HepG2 (cell line): Measurements from ENCODE around the gene CDX1.

ENCODE experiments used
- BRCA1 ChIP-seq: sonication (generic); formaldehyde crosslinking; IDR thresholded peaks from 2 replicates; pipeline ENCODE4 v1.4.0; 2020; ENCODE audit warnings: missing genetic modification reagents
- EP300 ChIP-seq, 3 experiments: sonication (generic) in 1 of 3; formaldehyde crosslinking in 1 of 3; IDR thresholded peaks; 2 replicates each; pipeline versions ENCODE4 v1.5.1 to v1.6.1; 2011 to 2020; ENCODE audit warnings: low read depth in 2 of 3, low read length in 2 of 3, borderline replicate concordance in 1 of 3, improper control_type of control experiment in 1 of 3, mild to moderate bottlenecking in 1 of 3, missing genetic modification reagents in 1 of 3, moderate library complexity in 1 of 3
- MAX ChIP-seq: IDR thresholded peaks from 2 replicates; pipeline ENCODE4 v1.6.1; 2012; ENCODE audit warnings: inconsistent platforms
- NFE2 ChIP-seq: sonication (generic); formaldehyde crosslinking; IDR thresholded peaks from 2 replicates; pipeline ENCODE4 v1.4.0; 2020; ENCODE audit warnings: missing genetic modification reagents
- NFE2L2 ChIP-seq: fragments of 150-350 bp; IDR thresholded peaks from 2 replicates; pipeline ENCODE4 v1.6.1; 2014; ENCODE audit warnings: low read length
- POLR2AphosphoS5 ChIP-seq: IDR thresholded peaks from 2 replicates; pipeline ENCODE4 v1.6.1; 2012; ENCODE audit warnings: low read depth, low read length
- SOX6 ChIP-seq, 2 experiments: fragments of 450-650 bp in 1 of 2; sonication (generic) in 1 of 2; formaldehyde crosslinking in 1 of 2; IDR thresholded peaks; 2 replicates each; pipeline versions ENCODE4 v1.4.0 to v1.6.1; 2017 to 2020; ENCODE audit warnings: antibody characterized with exemption in 1 of 2, mild to moderate bottlenecking in 1 of 2, missing genetic modification reagents in 1 of 2
- TBL1XR1 ChIP-seq: fragments of 150-350 bp; IDR thresholded peaks from 2 replicates; pipeline ENCODE4 v1.6.1; 2014; ENCODE audit warnings: borderline replicate concordance, low read length; ENCODE audit not compliant: partially characterized antibody
- ZFX ChIP-seq: sonication (generic); formaldehyde crosslinking; IDR thresholded peaks from 2 replicates; pipeline ENCODE4 v1.4.0; 2020; ENCODE audit warnings: mild to moderate bottlenecking, low read depth, missing genetic modification reagents, moderate library complexity
- ZNF282 ChIP-seq: fragments of 450-650 bp; IDR thresholded peaks from 2 replicates; pipeline ENCODE4 v1.6.1; 2018; ENCODE audit not compliant: partially characterized antibody
- ZNF605 ChIP-seq: sonication (generic); formaldehyde crosslinking; IDR thresholded peaks from 2 replicates; pipeline ENCODE4 v1.8.0; 2022; ENCODE audit warnings: mild to moderate bottlenecking, missing genetic modification reagents
- ZNF775 ChIP-seq: sonication (generic); formaldehyde crosslinking; IDR thresholded peaks from 2 replicates; pipeline ENCODE4 v1.4.0; 2020; ENCODE audit warnings: missing genetic modification reagents, mild to moderate bottlenecking, moderate library complexity, borderline replicate concordance

DNA sequence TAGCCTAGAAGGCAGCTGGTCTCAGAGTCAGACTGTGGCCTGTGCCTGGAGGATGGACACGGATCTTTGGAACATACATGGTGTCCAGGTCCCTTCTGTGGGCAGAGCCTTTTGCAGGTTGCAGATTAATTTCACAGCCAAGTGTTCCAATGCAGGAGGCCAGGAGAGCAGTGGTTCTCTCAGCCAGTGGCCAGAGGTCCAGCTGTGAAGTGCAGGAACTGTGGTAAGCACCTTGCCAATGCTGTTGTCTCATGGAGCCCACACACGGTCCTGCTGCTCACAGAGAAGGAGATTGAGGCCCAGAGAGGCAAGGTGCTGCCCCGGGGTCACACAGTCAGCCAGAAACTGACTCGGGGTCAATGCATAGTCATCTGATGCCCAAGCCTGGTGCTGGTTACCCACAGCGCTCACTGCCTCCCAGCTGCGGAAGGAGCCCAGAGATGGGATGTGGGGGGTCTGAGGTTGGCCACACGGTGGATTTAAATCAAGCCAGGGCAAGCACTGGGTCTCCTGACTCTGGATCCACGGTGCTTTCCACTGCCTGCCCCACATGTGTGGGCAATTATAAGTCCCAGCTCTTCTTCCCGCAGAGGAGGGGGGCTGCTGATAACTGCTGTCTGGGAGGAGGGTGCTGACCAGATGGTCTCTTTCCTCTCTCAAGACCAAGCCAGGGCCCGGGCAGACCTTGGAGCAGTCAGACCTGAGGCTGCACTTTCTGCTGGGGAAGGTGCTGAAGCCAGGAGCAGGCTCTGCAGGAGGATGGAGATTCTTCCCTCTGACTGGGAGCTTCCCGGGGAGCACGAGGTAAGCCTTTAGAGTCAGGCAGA, 13.7 kb upstream of the CDX1 start:
- TF ChIP-seq EP300 (IDR thresholded peaks at IDR 0.05; ENCODE audit: low read depth in 2 of 2, low read length in 2 of 2): no peak
- TF ChIP-seq EP300 (CRISPR knock-in tag; IDR thresholded peaks at IDR 0.05; ENCODE audit: borderline replicate concordance): no peak
- TF ChIP-seq ZNF605 (CRISPR knock-in tag): no peak
- TF ChIP-seq TBL1XR1: no peak
- TF ChIP-seq MAX: no peak
- no peak for TF ChIP-seq ZNF282
- no peak for TF ChIP-seq BRCA1 (CRISPR knock-in tag)
- no peak for TF ChIP-seq SOX6 (IDR thresholded peaks at IDR 0.05)
- TF ChIP-seq SOX6 (CRISPR knock-in tag; IDR thresholded peaks at IDR 0.05): no peak
- no peak for TF ChIP-seq NFE2L2
- no peak for TF ChIP-seq ZFX
- no peak for TF ChIP-seq ZNF775 (CRISPR knock-in tag)
- TF ChIP-seq NFE2: no peak
- no peak for TF ChIP-seq POLR2AphosphoS5
